Right lobe of liver (tissue), 6 donors: ENCODE data around the gene OVOL2. TPM values are rescaled to one million over a fixed set of nuclear protein-coding genes. Genes with fewer than 3 reads are reported as not detected.
A peak's percentile ranks its signal among the peaks of the same experiment; 100 is the strongest.

Experiments
- ATAC-seq, 4 donors: fragments of 200-7000 bp; cut with Tn5 transposase; one replicate each; pipeline ENCODE4 v1.9.1; 2020; ENCODE audit warnings: mild to moderate bottlenecking in 4 of 4, moderate library complexity in 4 of 4
- DNase-seq, 3 donors: peaks; one replicate each; pipeline ENCODE4 v3.0.0-alpha.2; 2020
- H3K27ac ChIP-seq, 3 donors: fragments of 200-600 bp; one replicate each; pipeline ENCODE4 v1.8.0; 2022
- H3K27me3 ChIP-seq, 2 donors: fragments of 200-600 bp; one replicate each; pipeline ENCODE4 v1.8.0; 2022
- H3K36me3 ChIP-seq, 4 donors: fragments of 200-600 bp; sonication (generic) in 1 of 4; one replicate each; pipeline versions ENCODE4 v1.5.1 to v1.8.0; 2017 to 2022; ENCODE audit warnings: control low read depth in 1 of 4
- H3K4me1 ChIP-seq, 4 donors: fragments of 200-600 bp; sonication (generic) in 1 of 4; one replicate each; pipeline versions ENCODE4 v1.5.1 to v1.8.0; 2017 to 2022; ENCODE audit warnings: control low read depth in 1 of 4
- H3K4me3 ChIP-seq, 3 donors: fragments of 200-600 bp; one replicate each; pipeline ENCODE4 v1.8.0; 2022
- H3K9me3 ChIP-seq, 4 donors: fragments of 200-600 bp; sonication (generic) in 1 of 4; one replicate each; pipeline versions ENCODE4 v1.5.1 to v1.8.0; 2017 to 2022; ENCODE audit warnings: control low read depth in 1 of 4
- CTCF ChIP-seq, 4 donors: fragments of 200-600 bp in 3 of 4; fragments of 450-650 bp in 1 of 4; IDR thresholded peaks; one replicate each; pipeline versions ENCODE4 v1.5.1 to v1.8.0; 2016 to 2022; ENCODE audit warnings: antibody characterized with exemption in 4 of 4, mild to moderate bottlenecking in 2 of 4
- POLR2A ChIP-seq: fragments of 450-650 bp; IDR thresholded peaks from one replicate; pipeline ENCODE4 v1.6.1; 2017; ENCODE audit warnings: antibody characterized with exemption, mild to moderate bottlenecking
- WGBS: methylation state at CpG from one replicate; pipeline ENCODE4 v1.1.6; 2018; ENCODE audit warnings: low coverage, low lambda C conversion rate; ENCODE audit not compliant: insufficient coverage; ENCODE audit errors: missing lambda C conversion rate; 5-methylcytosine and 5-hydroxymethylcytosine counted together
- intact Hi-C, 2 donors: fragments of 100-400 bp; cut with DNase I; formaldehyde crosslinking; loops; one replicate each; pipeline versions ENCODE4 v1.11.2 to v1.14.1; 2022
- total RNA-seq, 6 experiments: library from RNA; depleted of rRNA in 2 of 6; stranded (reverse); fragments of >200 nt in 2 of 6; fragmentation: NEBNext Ultra II Directional in 3 of 6; extraction: Animal tissue kit (Norgen Biotek cat#: 25700) in 3 of 6; gene quantifications; one replicate each; pipeline versions ENCODE4 v1.1.0 to v1.2.4, GENCODE V29; 2016 to 2023
- donor health status: DM: no; HTN: yes; CAD: no.
- donor health status: DM: no; HTN: no; CAD: no.
- donor health status: DM: no; HTN: no; CAD: no.
- donor health status: DM: no; HTN: yes; CAD: no.
- donor health status: DM: no; HTN: yes; CAD: no.

The OVOL2 gene
- total RNA-seq, 6 experiments from 2014 or later: 0.25 TPM; not detected in 5

- Histone ChIP-seq H3K36me3 (no peaks in the 10 kb centered on the region), H3K27ac (no peak overlapping the region), H3K4me3 (no peak overlapping the region), H3K9me3 (no peaks in the 10 kb centered on the region), H3K4me1 (no peaks in the 10 kb centered on the region), H3K27me3 (no peaks in the 10 kb centered on the region)
- TF ChIP-seq POLR2A: no peak
- TF ChIP-seq CTCF (IDR thresholded peaks at IDR 0.05): peak in 1 of 4 donors; percentile 8
- DNase-seq (peak in 1 of 3 donors; percentile 3), ATAC-seq (no peak)
- 54% methylated on average over 10 of the region's 13 CpGs for WGBS
- intact Hi-C loops: no loop called here
Observed at GRCh38 chr20:18066421-18067333, 9.0 kb upstream of the OVOL2 start.

- ATAC-seq (no peak), DNase-seq (no peak)
- intact Hi-C loops: no loop called here
- peaks cover 2 to 7% of the 10 kb centered on the region in 2 donors for H3K27me3 ChIP-seq
- TF ChIP-seq POLR2A: no peak
- TF ChIP-seq CTCF (IDR thresholded peaks at IDR 0.05): no peak
- H3K27ac ChIP-seq: no peak overlapping the region
- H3K4me3 ChIP-seq: no peak overlapping the region
- no peaks in the 10 kb centered on the region for H3K9me3 ChIP-seq
- WGBS: 93% methylated on average over 5 of the region's 6 CpGs
- no peaks in the 10 kb centered on the region for H3K4me1 ChIP-seq
- H3K36me3 ChIP-seq: no peaks in the 10 kb centered on the region
Observed at GRCh38 chr20:18063676-18064075, 6.0 kb upstream of the OVOL2 start.

- TF ChIP-seq CTCF (IDR thresholded peaks at IDR 0.05) (no peak), POLR2A (no peak)
- WGBS: 25% methylated on average over 2 of the region's 2 CpGs
- H3K27me3 ChIP-seq: peaks cover 17 to 31% of the 10 kb centered on the region in 2 donors
- H3K9me3 ChIP-seq: no peaks in the 10 kb centered on the region
- peaks cover 0 to 7% (median 0%) of the 10 kb centered on the region in 4 donors for H3K4me1 ChIP-seq
- DNase-seq: no peak
- no peaks in the 10 kb centered on the region for H3K36me3 ChIP-seq
- H3K27ac ChIP-seq: no peak overlapping the region
- ATAC-seq: no peak
- intact Hi-C loops: no loop called here
- no peak overlapping the region for H3K4me3 ChIP-seq
Observed at GRCh38 chr20:18059603-18060002, 1.9 kb upstream of the OVOL2 start.

- no peaks in the 10 kb centered on the region for H3K36me3 ChIP-seq
- no peak for TF ChIP-seq CTCF (IDR thresholded peaks at IDR 0.05)
- no peak for TF ChIP-seq POLR2A
- H3K27me3 ChIP-seq: peaks cover 17 to 31% of the 10 kb centered on the region in 2 donors
- no peaks in the 10 kb centered on the region for H3K9me3 ChIP-seq
- DNase-seq: no peak
- peak in 3 of 4 donors; percentile 23 to 34 (median 26) for ATAC-seq
- peaks cover 0 to 7% (median 0%) of the 10 kb centered on the region in 4 donors for H3K4me1 ChIP-seq
- no peak overlapping the region for H3K4me3 ChIP-seq
- H3K27ac ChIP-seq: no peak overlapping the region
- WGBS: 9% methylated on average over 24 of the region's 46 CpGs
- intact Hi-C loops: no loop called here
Observed at GRCh38 chr20:18058661-18059467, 1.1 kb upstream of the OVOL2 start.
